ENCODE measurements around the gene ITGAE.
A peak's percentile ranks its signal among the peaks of the same experiment; 100 is the strongest.
"Not testable (repeated sequence)": the region's sequence is repeated elsewhere in the genome, so short reads cannot be mapped to it uniquely, and the experiment has no call there.

Gene ITGAE, protein sequence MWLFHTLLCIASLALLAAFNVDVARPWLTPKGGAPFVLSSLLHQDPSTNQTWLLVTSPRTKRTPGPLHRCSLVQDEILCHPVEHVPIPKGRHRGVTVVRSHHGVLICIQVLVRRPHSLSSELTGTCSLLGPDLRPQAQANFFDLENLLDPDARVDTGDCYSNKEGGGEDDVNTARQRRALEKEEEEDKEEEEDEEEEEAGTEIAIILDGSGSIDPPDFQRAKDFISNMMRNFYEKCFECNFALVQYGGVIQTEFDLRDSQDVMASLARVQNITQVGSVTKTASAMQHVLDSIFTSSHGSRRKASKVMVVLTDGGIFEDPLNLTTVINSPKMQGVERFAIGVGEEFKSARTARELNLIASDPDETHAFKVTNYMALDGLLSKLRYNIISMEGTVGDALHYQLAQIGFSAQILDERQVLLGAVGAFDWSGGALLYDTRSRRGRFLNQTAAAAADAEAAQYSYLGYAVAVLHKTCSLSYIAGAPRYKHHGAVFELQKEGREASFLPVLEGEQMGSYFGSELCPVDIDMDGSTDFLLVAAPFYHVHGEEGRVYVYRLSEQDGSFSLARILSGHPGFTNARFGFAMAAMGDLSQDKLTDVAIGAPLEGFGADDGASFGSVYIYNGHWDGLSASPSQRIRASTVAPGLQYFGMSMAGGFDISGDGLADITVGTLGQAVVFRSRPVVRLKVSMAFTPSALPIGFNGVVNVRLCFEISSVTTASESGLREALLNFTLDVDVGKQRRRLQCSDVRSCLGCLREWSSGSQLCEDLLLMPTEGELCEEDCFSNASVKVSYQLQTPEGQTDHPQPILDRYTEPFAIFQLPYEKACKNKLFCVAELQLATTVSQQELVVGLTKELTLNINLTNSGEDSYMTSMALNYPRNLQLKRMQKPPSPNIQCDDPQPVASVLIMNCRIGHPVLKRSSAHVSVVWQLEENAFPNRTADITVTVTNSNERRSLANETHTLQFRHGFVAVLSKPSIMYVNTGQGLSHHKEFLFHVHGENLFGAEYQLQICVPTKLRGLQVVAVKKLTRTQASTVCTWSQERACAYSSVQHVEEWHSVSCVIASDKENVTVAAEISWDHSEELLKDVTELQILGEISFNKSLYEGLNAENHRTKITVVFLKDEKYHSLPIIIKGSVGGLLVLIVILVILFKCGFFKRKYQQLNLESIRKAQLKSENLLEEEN

DNA sequence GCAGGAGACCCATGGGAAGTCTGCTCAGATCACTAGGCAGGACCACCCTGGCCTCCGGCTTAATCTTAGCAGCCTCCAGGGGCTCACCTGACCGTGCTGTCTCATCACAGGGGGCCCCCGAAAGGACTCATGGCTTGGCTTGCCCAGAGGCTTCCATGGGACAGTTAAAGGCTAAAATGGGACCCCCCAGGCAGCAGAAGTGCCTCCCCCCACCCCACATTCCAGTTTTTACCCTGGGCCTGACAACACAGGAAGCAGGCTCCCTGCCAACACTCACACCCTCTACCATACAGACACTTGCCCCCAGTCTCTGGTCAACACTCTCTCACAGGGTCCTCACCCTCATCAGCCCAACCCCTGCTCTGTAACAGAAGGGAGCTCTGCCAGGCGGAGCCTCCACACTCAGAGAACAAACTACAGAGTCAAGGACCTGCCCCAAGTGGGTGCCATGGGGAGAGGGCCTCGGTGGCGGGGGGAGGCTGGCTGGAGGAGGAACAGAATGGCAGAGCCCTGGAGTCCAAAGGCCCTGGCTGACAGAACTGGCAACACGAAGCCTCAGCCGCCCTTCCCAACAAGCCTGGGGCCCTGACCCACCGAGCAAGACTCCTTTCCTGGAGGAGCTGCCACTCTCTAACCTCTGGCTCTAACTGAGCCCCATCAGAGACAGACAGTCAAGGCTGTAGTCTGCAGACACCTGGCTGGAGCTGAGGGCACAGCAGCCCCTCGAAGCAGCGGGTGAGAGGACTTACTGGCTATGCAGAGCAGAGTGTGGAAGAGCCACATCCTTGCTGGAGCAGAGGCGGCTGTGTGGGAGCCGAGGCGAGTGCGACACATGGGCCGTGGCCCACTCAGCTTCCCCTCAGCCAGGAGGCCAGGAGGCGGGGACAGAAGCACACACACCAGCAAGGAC is at the start of gene ITGAE:
TSS of gene ITGAE (minus strand) at position 827 of the 910 bp plus-strand sequence. CDS start at position 783, 44 bp downstream.
- no peak for DNase-seq

- DNase-seq: no peak
Measured at GRCh38 chr17:3848229-3848835, 47.3 kb upstream of the ITGAE start.

- no peak for DNase-seq
Measured at GRCh38 chr17:3847165-3847670, 46.2 kb upstream of the ITGAE start.

DNA sequence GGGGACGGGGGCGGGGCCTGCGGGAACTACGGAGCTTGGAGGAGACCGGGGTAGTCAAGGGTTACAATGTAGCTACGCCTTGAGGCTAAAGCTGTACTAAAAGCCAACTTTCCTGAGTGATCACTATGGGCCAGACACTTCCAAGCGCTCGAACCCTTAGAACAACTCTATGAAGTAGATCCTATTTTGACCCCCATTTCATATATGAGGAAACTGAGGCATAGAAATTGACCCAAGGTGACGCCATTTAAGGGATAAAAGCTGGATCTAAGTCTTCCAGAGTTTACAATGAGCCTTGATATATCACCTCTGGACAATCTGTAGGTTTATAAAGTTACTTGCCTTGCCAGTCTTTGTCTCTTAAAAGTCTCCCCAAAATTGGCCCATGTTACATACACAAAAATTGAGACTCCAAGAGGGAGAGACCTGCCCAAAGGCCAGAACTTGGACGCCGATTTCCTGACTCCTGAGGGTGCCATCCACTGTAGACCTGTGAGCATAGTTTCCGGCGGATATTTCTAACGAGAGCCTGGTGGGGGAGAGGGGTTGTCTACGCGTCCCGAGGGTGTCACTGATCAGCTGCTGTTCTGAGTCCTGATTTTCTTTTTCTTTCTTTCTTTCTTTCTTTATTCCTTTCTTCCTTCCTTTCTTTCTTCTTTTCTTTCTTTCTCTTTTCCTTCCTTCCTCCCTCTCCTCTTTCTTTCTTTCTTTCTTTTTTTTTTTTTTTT is 45.6 kb upstream of the ITGAE start:
- DNase-seq: no peak

DNA sequence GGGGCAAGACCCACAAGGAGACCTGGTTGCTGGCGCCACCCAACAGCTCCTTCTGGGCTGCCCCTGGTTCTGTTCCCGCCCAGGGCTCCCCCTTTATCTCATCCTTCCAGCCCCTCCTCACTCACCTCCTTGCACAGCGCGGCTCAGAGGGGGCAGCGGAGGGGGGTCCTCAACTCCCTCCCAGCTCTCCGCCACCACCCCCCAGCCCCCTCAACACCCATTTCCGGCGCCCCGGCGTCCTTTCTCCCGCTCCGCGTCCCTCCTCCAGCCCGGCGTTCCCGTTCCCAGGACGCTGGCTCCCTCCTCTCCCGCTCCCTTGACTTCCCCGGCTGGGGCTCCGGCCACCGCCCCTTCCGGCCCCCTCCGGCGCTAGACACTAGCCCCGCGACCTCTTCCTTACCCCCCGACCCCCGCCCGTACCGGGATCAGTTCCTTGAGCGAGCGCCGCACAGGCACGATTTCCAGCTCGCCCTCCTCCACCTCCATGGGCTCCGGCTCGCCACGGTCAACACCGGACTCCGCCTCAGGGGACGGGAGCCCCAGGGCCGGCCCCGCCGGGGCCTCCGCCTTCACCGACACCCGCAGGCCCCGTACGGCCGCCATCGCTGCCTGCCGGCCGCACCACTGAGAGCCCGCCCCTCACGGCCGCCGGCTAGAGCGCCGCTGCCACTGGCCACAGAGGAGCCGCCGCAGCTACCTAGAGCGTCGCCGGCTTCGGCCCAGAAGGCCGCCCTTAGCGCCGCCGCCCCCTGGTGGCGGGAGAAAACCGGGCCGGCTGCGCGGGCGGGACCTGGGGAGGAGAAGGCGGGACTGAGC is 44.8 kb upstream of the ITGAE start, which contains the start of gene NCBP3:
TSS of gene NCBP3 (minus strand) at position 626 of the 816 bp plus-strand sequence. CDS start at position 603, 23 bp downstream.
- DNase-seq: peak; percentile 87

GRCh38 chr17:3845291-3845620 is 44.3 kb upstream of the ITGAE start:
- no peak for DNase-seq

DNA sequence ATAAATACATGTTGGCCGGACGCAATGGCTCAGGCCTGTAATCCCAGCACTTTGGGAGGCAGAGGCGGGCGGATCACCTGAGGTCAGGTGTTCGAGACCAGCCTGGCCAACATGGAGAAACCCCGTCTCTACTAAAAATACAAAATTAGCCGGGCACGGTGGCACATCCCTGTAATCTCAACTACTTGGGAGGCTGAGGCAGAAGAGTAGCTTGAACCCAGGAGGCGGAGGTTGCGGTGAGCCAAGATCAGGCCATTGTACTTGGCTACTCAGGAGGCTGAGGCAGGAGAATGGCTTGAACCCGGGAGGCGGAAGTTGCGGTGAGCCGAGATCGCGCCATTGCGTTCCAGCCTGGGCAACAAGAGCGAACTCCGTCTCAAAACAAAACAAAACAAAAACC is 43.6 kb upstream of the ITGAE start:
- not testable (repeated sequence) for DNase-seq

- no peak for DNase-seq
Measured at GRCh38 chr17:3843935-3844516, 43.0 kb upstream of the ITGAE start.

DNA sequence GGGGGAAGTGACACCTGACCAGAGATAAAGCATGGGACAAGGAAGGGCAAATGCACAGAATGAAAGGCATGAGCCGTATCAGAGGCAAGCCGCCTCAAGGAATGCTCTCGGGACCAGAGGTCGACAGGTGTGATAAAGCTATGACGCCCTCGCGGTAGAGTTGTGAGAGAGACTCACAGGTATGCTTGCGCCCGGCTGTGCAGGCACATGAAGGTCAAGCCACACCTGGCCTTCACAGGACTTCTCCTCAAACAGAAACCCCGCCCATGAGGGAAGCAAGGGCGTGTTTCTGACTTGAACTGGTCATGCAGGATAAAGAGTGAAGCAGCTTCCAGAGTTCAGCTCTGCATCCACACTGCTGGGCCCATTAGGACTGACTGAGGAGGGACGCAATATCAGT is 37.2 kb upstream of the ITGAE start:
- DNase-seq: no peak

DNA sequence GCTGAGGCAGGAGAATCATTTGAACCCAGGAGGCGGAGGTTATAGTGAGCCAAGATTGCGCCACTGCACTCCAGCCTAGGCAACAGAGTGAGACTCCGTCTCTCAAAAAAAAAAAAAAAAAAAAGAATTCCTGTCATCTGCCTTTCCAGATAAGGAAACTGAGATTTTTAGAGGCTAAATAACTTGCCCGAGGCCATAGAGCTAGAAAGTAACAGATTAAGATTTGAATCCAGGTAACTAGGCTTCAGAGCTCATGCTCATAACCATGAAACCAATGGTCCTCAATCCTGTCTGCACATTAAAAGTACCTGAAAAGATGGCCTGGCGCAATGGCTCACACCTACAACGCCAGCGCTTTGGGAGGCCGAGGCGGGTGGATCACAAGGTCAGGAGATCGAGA is 35.6 kb upstream of the ITGAE start:
- no peak for DNase-seq

- no peak for DNase-seq
Measured at GRCh38 chr17:3835410-3836229, 34.6 kb upstream of the ITGAE start.

- no peak for DNase-seq
Measured at GRCh38 chr17:3834811-3835210, 33.8 kb upstream of the ITGAE start.

DNA sequence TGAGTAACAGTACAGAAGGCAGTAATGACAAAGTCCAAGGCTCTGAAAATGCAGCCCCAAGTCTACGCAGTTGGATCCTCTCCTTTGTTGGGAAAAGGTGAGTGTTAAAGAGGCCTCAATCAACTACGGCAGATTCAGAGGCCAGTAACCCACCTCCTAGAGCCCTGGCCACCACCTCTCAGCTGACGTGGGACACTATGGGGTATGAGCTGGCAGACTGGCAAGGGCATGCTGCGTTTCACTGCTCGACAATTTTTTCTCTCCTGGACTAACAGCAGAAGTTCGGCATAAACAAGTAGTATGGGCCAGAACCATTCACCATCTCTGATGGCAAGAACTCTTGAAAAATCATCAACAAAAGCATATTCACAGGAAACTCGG is 27.9 kb upstream of the ITGAE start:
- no peak for DNase-seq

DNA sequence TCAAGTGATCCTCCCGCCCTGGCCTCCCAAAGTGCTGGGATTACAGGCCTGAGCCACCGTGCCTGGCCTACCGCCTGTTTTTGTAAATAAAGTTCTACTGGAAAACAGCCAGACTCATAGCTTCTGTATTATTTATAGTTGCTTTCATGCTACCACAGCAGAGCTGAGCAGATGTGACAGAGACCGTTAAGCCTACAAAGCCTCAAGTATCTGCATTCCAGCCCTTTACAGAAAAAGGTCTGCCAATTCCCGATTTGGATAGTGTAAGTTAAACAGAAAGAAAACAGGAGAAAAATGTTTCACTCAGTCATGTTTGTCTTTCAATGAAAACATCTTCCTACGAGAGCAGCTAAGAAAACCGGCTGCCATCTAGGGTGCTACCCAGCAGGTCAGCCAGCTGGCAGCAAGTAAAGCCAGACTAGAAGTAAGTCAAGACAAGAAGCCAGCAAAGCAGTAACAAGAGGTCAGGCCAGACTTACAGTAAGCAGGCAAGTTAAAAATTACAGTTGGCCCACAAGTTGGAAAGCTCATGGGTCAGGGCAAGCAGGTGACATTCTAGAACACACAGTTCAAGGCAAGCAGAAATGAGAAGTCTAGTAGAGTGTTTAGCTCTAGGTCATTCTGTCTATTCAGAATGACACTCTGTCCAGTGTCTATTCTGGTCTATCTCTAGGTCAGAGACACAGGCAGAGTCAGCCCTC is 27.3 kb upstream of the ITGAE start:
- no peak for DNase-seq

DNA sequence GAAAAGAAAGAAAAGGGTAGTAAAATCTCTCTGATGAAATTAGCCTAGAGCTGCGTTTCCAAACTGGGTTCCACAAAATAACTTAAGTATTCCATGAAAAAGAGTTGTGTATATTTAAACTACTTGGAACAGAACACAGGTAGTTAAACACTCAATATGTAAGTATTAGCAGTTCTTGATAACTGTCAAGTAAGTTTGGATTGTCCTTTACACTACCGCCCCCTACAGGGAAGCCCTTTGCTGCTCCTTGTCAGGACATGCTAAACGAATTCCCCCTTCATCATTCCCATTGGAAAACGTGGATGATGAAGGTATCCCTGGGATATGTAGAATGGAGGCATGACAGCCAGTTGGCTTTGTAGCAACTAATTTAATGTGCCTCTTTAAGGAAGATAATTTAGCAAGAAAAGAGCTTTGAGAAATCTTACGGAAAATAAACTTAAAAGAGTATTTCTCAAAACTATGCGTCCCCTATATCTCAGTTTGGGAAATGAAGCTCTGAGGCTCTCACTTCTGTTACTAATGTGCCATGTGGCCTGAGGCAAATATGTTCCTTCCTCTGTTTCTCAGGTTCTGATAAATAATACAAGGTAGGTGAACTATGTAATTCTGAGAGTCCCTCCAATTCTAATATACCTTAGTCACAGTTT is 26.3 kb upstream of the ITGAE start:
- no peak for DNase-seq

DNA sequence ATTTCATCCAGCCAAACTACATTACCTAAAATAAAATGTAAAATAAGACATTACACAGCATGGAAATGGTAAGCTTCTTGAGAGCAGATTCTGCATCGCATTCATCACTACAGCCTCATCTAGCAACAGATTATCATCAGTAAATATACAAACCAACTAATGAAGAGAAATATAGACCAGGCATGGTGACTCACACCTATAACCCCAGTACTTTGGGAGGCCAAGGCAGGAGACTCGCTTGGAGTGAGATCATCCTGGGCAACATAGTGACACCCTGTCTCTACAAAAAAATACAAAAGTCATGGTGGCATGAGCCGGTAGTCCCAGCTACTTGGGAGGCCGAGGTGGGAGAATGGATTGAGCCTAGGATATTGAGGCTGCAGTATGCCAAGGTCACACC is 25.2 kb upstream of the ITGAE start:
- DNase-seq: no peak

DNA sequence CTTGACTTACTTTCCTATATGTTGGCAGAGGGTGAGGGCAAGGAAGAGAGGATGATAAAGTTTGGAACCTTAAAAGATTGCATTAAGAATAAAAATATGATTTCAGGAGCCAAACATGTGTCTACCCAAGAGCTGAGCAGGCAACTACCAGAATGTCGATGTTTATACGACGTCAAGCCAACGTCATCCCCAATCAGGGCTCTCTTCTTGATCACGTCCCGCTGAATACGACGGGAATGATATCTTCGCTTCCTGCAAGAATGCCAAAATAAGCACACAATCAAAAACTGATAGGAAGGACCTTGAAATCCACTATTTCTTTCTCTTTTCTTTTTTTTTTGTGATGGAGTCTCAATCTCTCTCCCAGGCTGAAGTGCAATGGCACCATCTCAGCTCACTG is 20.1 kb upstream of the ITGAE start:
- no peak for DNase-seq

- DNase-seq: no peak
Measured at GRCh38 chr17:3818786-3819185, 17.8 kb upstream of the ITGAE start.
